ENCODE measurements around the gene GIPC3. TPM values are rescaled to one million over a fixed set of nuclear protein-coding genes. Genes with fewer than 3 reads are reported as not detected.
A peak's percentile ranks its signal among the peaks of the same experiment; 100 is the strongest.

The GIPC3 gene
- total RNA-seq, 1 donor: under 0.01 TPM

- Histone ChIP-seq H3K27ac (ENCODE audit: low read depth, low read length) (no peak overlapping the region), H3K9me3 (ENCODE audit: low read depth, low read length) (no peaks in the 10 kb centered on the region), H3K4me3 (ENCODE audit: insufficient read depth, low read length) (no peak overlapping the region), H3K27me3 (ENCODE audit: insufficient read depth, low read length) (no peaks in the 10 kb centered on the region), H3K4me2 (ENCODE audit: insufficient read depth, low read length) (no peak overlapping the region), H2AFZ (ENCODE audit: low read length) (no peak overlapping the region), H3K4me1 (ENCODE audit: insufficient read depth, low read length) (peaks cover 11% of the 10 kb centered on the region), H3K36me3 (ENCODE audit: insufficient read depth, low read length) (peaks cover 5% of the 10 kb centered on the region), H3K79me2 (ENCODE audit: insufficient read depth, low read length) (peaks cover 27% of the 10 kb centered on the region), H4K20me1 (ENCODE audit: insufficient read depth, low read length) (peaks cover 19% of the 10 kb centered on the region)
- no peak for TF ChIP-seq CTCF (IDR thresholded peaks at IDR 0.05; ENCODE audit: extremely low read depth, low read depth, low read length)
- DNase-seq (ENCODE audit: insufficient read length, low spot score, missing footprints): peak; percentile 91
Observed at GRCh38 chr19:3620817-3621547, 35.7 kb downstream of the GIPC3 start.

- Histone ChIP-seq H3K4me3 (ENCODE audit: insufficient read depth, low read length) (no peak overlapping the region), H3K27me3 (ENCODE audit: insufficient read depth, low read length) (no peaks in the 10 kb centered on the region), H3K79me2 (ENCODE audit: insufficient read depth, low read length) (peaks cover 31% of the 10 kb centered on the region), H4K20me1 (ENCODE audit: insufficient read depth, low read length) (peaks cover 21% of the 10 kb centered on the region), H3K27ac (ENCODE audit: low read depth, low read length) (no peak overlapping the region), H3K4me2 (ENCODE audit: insufficient read depth, low read length) (no peak overlapping the region), H3K9me3 (ENCODE audit: low read depth, low read length) (no peaks in the 10 kb centered on the region), H3K4me1 (ENCODE audit: insufficient read depth, low read length) (peaks cover 12% of the 10 kb centered on the region), H2AFZ (ENCODE audit: low read length) (no peak overlapping the region), H3K36me3 (ENCODE audit: insufficient read depth, low read length) (peaks cover 5% of the 10 kb centered on the region)
- TF ChIP-seq CTCF (IDR thresholded peaks at IDR 0.05; ENCODE audit: extremely low read depth, low read depth, low read length): no peak
- no peak for DNase-seq (ENCODE audit: insufficient read length, low spot score, missing footprints)
Observed at GRCh38 chr19:3621689-3622088, 36.4 kb downstream of the GIPC3 start.

GRCh38 chr19:3622224-3622623 is 36.9 kb downstream of the GIPC3 start:
- Histone ChIP-seq H2AFZ (ENCODE audit: low read length) (no peak overlapping the region), H3K4me3 (ENCODE audit: insufficient read depth, low read length) (no peak overlapping the region), H3K4me1 (ENCODE audit: insufficient read depth, low read length) (peaks cover 12% of the 10 kb centered on the region), H3K4me2 (ENCODE audit: insufficient read depth, low read length) (no peak overlapping the region), H3K27me3 (ENCODE audit: insufficient read depth, low read length) (no peaks in the 10 kb centered on the region), H4K20me1 (ENCODE audit: insufficient read depth, low read length) (peaks cover 21% of the 10 kb centered on the region), H3K79me2 (ENCODE audit: insufficient read depth, low read length) (peaks cover 31% of the 10 kb centered on the region), H3K27ac (ENCODE audit: low read depth, low read length) (no peak overlapping the region), H3K36me3 (ENCODE audit: insufficient read depth, low read length) (peaks cover 5% of the 10 kb centered on the region), H3K9me3 (ENCODE audit: low read depth, low read length) (no peaks in the 10 kb centered on the region)
- no peak for TF ChIP-seq CTCF (IDR thresholded peaks at IDR 0.05; ENCODE audit: extremely low read depth, low read depth, low read length)
- no peak for DNase-seq (ENCODE audit: insufficient read length, low spot score, missing footprints)

- peaks cover 14% of the 10 kb centered on the region for H4K20me1 ChIP-seq (ENCODE audit: insufficient read depth, low read length)
- no peak overlapping the region for H3K4me3 ChIP-seq (ENCODE audit: insufficient read depth, low read length)
- H3K9me3 ChIP-seq (ENCODE audit: low read depth, low read length): no peaks in the 10 kb centered on the region
- H3K27ac ChIP-seq (ENCODE audit: low read depth, low read length): no peak overlapping the region
- peaks cover 31% of the 10 kb centered on the region for H3K79me2 ChIP-seq (ENCODE audit: insufficient read depth, low read length)
- peaks cover 12% of the 10 kb centered on the region for H3K4me1 ChIP-seq (ENCODE audit: insufficient read depth, low read length)
- no peak for TF ChIP-seq CTCF (IDR thresholded peaks at IDR 0.05; ENCODE audit: extremely low read depth, low read depth, low read length)
- H3K27me3 ChIP-seq (ENCODE audit: insufficient read depth, low read length): no peaks in the 10 kb centered on the region
- H3K36me3 ChIP-seq (ENCODE audit: insufficient read depth, low read length): peaks cover 5% of the 10 kb centered on the region
- DNase-seq (ENCODE audit: insufficient read length, low spot score, missing footprints): no peak
- H3K4me2 ChIP-seq (ENCODE audit: insufficient read depth, low read length): no peak overlapping the region
- no peak overlapping the region for H2AFZ ChIP-seq (ENCODE audit: low read length)
Observed at GRCh38 chr19:3623716-3624115, 38.4 kb downstream of the GIPC3 start.
